ENCODE data around the gene RFC3. TPM values are rescaled to one million over a fixed set of nuclear protein-coding genes. Genes with fewer than 3 reads are reported as not detected.

RFC3 gene
- total and polyA plus RNA-seq, 2 of the 13 experiments (the other 11 are each of a cell fraction or from before 2014, with no cell fraction given): 16.0 to 55.7 TPM

DNA sequence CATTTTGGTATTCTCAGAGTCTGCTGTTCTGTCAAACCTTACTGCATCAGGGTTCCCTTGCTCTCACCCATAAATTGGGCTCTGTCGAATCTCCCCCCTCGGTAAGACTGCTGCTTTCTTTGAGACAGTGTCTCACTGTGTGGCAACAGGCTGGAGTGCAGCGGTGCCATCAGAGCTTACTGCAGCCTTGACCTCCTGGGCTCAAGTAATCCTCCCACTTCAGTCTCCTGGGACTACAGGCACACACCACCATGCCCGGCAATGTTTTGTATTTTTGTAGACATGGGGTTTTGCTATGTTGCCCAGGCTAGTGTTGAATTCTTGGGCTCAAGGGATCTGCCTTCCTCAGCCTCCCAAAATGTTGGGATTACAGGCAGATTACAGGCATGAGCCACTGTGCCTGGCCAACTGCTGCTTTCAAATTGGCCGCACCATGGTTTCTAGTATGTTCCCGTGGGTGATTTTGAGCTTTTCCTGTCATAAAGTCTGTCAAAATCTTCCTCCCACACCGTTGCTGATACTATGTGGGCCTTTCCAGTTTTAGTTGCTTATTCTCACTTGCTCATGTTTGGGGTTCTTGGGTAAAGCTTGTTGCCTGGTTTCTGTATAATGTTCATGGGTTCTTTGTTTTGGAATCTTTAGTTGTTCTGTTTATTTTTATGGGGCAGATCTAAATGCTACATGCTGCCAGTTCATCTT lies 10.6 kb downstream of the RFC3 start:
- BruUV-seq (replicated peaks): no TSS peak
- in situ Hi-C loops (cut with HindIII; ENCODE audit: extremely low pct_ligation_motif_present, low pct_unique_long_range_greater_than_20kb) (no loop called here), intact Hi-C loops (cut with micrococcal nuclease; ENCODE audit: unreplicated experiment) (no loop called here)
- Histone ChIP-seq H3K4me3 (replicated peaks in 1 of 3; ENCODE audit: insufficient read depth in 1 of 3, low read depth in 2 of 3, low read length in 3 of 3) (no peak overlapping the region), H3K27ac (ENCODE audit: extremely low read length, insufficient read depth, low read length) (no peak overlapping the region), H3K4me1 (ENCODE audit: insufficient read depth, low read length) (no peaks in the 10 kb centered on the region), H3K79me2 (ENCODE audit: insufficient read depth, low read length) (peaks cover 5% of the 10 kb centered on the region), H3K4me2 (ENCODE audit: low read depth, low read length) (no peak overlapping the region), H3K9ac (ENCODE audit: insufficient read depth, low read depth, low read length) (no peak overlapping the region), H3K27me3 (ENCODE audit: control insufficient read depth in 1 of 2, insufficient read depth in 2 of 2, low read length in 2 of 2) (no peaks in the 10 kb centered on the region), H2AFZ (ENCODE audit: low read length) (no peak overlapping the region), H3K36me3 (replicated peaks in 1 of 2; ENCODE audit: control insufficient read depth in 1 of 2, insufficient read depth in 2 of 2, low read length in 2 of 2) (peaks cover 4 to 60% of the 10 kb centered on the region in 2 experiments), H3K9me3 (ENCODE audit: low read length) (no peaks in the 10 kb centered on the region), H4K20me1 (ENCODE audit: insufficient read depth, low read length) (no peaks in the 10 kb centered on the region; the same call in 1 of the 2 replicates)
- DNase-seq (ENCODE audit: low spot score): no peak
- CTCF ChIA-PET (ENCODE audit: low intra/inter-chr PET ratio, low total read pairs): no interaction called here
- 94% methylated on average over 5 of the region's 7 CpGs for WGBS (ENCODE audit: low lambda C conversion rate)
- ATAC-seq: no peak
- no peak for FAIRE-seq
- POLR2A ChIA-PET: interaction anchor here (1.8 kb wide), 1 partner anchor 11 kb away, joined by 4 read pairs; the partner anchor contains the start of gene RFC3
- no peak for TF ChIP-seq ZZZ3 (CRISPR knock-in tag; IDR thresholded peaks at IDR 0.05; ENCODE audit: borderline replicate concordance)
- TF ChIP-seq HDAC6 (IDR thresholded peaks at IDR 0.05; ENCODE audit: low read depth, low read length): no peak
- TF ChIP-seq KAT2B (IDR thresholded peaks at IDR 0.05; ENCODE audit: borderline replicate concordance, low read depth, low read length): no peak
- no peak for TF ChIP-seq DNMT1 (CRISPR knock-in tag; IDR thresholded peaks at IDR 0.05)
- TF ChIP-seq STAT5B (CRISPR knock-in tag; IDR thresholded peaks at IDR 0.05): no peak
- TF ChIP-seq ZBTB42 (CRISPR knock-in tag; IDR thresholded peaks at IDR 0.05): no peak
- no peak for TF ChIP-seq ZFP36L2 (CRISPR knock-in tag; IDR thresholded peaks at IDR 0.05)
- no peak for TF ChIP-seq SMAD1 (CRISPR knock-in tag; IDR thresholded peaks at IDR 0.05; ENCODE audit: borderline replicate concordance, low read depth)
- TF ChIP-seq, protein P1, sequence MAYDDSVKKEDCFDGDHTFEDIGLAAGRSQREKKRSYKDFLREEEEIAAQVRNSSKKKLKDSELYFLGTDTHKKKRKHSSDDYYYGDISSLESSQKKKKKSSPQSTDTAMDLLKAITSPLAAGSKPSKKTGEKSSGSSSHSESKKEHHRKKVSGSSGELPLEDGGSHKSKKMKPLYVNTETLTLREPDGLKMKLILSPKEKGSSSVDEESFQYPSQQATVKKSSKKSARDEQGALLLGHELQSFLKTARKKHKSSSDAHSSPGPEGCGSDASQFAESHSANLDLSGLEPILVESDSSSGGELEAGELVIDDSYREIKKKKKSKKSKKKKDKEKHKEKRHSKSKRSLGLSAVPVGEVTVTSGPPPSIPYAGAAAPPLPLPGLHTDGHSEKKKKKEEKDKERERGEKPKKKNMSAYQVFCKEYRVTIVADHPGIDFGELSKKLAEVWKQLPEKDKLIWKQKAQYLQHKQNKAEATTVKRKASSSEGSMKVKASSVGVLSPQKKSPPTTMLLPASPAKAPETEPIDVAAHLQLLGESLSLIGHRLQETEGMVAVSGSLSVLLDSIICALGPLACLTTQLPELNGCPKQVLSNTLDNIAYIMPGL (CRISPR knock-in tag; IDR thresholded peaks at IDR 0.05; ENCODE audit: borderline replicate concordance in 1 of 2, low read depth in 1 of 2): no peak
- TF ChIP-seq, protein P2, sequence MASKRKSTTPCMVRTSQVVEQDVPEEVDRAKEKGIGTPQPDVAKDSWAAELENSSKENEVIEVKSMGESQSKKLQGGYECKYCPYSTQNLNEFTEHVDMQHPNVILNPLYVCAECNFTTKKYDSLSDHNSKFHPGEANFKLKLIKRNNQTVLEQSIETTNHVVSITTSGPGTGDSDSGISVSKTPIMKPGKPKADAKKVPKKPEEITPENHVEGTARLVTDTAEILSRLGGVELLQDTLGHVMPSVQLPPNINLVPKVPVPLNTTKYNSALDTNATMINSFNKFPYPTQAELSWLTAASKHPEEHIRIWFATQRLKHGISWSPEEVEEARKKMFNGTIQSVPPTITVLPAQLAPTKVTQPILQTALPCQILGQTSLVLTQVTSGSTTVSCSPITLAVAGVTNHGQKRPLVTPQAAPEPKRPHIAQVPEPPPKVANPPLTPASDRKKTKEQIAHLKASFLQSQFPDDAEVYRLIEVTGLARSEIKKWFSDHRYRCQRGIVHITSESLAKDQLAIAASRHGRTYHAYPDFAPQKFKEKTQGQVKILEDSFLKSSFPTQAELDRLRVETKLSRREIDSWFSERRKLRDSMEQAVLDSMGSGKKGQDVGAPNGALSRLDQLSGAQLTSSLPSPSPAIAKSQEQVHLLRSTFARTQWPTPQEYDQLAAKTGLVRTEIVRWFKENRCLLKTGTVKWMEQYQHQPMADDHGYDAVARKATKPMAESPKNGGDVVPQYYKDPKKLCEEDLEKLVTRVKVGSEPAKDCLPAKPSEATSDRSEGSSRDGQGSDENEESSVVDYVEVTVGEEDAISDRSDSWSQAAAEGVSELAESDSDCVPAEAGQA (IDR thresholded peaks at IDR 0.05; ENCODE audit: low read depth): no peak
- TF ChIP-seq, protein P2 (CRISPR knock-in tag; IDR thresholded peaks at IDR 0.05; ENCODE audit: borderline replicate concordance): no peak
- TF ChIP-seq REL (CRISPR knock-in tag; conservative IDR thresholded peaks at IDR 0.05): no peak
- no peak for TF ChIP-seq MED8 (CRISPR knock-in tag; IDR thresholded peaks at IDR 0.05; ENCODE audit: insufficient replicate concordance)
- no peak for TF ChIP-seq PRMT3 (CRISPR knock-in tag; IDR thresholded peaks at IDR 0.05; ENCODE audit: borderline replicate concordance, low read depth)
- TF ChIP-seq ZNF282 (IDR thresholded peaks at IDR 0.05; ENCODE audit: partially characterized antibody): no peak
- no peak for TF ChIP-seq SETDB1 (CRISPR knock-in tag; IDR thresholded peaks at IDR 0.05; ENCODE audit: borderline replicate concordance)
- TF ChIP-seq TOE1 (CRISPR knock-in tag; IDR thresholded peaks at IDR 0.05): no peak
